Ectodermal cell (in vitro differentiated cells): ENCODE results near the gene MAST3.
A peak's percentile ranks its signal among the peaks of the same experiment; 100 is the strongest.
"Not testable (repeated sequence)": the region's sequence is repeated elsewhere in the genome, so short reads cannot be mapped to it uniquely, and the experiment has no call there.

Experiments
- H3K27ac ChIP-seq: 2 replicates; pipeline ENCODE4 v1.7.0; 2013; ENCODE audit warnings: mild to moderate bottlenecking, low read depth, low read length; ENCODE audit not compliant: insufficient read depth, poor library complexity, severe bottlenecking
- H3K27me3 ChIP-seq: 2 replicates; pipeline ENCODE4 v1.7.0; 2013; ENCODE audit warnings: mild to moderate bottlenecking, low read length; ENCODE audit not compliant: insufficient read depth, control insufficient read depth, poor library complexity, severe bottlenecking
- H3K36me3 ChIP-seq: one replicate; pipeline ENCODE4 v1.7.0; 2013; ENCODE audit warnings: low read length; ENCODE audit not compliant: control insufficient read depth, insufficient read depth
- H3K4me1 ChIP-seq: one replicate; pipeline ENCODE4 v1.7.0; 2013; ENCODE audit warnings: low read length; ENCODE audit not compliant: control insufficient read depth, insufficient read depth
- H3K4me3 ChIP-seq: 2 replicates; pipeline ENCODE4 v1.7.0; 2013; ENCODE audit warnings: low read depth, low read length, control low read depth; ENCODE audit not compliant: insufficient read depth
- H3K9me3 ChIP-seq: 2 replicates; pipeline ENCODE4 v1.7.0; 2013; ENCODE audit warnings: mild to moderate bottlenecking, low read length, moderate library complexity; ENCODE audit not compliant: control insufficient read depth
- WGBS, 2 experiments: methylation state at CpG; one replicate each; pipeline ENCODE4 v1.1.7; 2013; ENCODE audit warnings: missing lambda C conversion rate in 2 of 2; 5-methylcytosine and 5-hydroxymethylcytosine counted together

MAST3 gene

GRCh38 chr19:18157465-18158063, 60.0 kb downstream of the MAST3 start:
- WGBS, 2 experiments: 25 to 26% methylated on average over 18 of the region's 18 CpGs
- Histone ChIP-seq H3K4me1 (peaks cover 20% of the 10 kb centered on the region), H3K4me3 (no peak overlapping the region), H3K27me3 (no peaks in the 10 kb centered on the region), H3K36me3 (peaks cover 10% of the 10 kb centered on the region), H3K27ac (peak overlapping the region; percentile 50), H3K9me3 (no peaks in the 10 kb centered on the region)

DNA sequence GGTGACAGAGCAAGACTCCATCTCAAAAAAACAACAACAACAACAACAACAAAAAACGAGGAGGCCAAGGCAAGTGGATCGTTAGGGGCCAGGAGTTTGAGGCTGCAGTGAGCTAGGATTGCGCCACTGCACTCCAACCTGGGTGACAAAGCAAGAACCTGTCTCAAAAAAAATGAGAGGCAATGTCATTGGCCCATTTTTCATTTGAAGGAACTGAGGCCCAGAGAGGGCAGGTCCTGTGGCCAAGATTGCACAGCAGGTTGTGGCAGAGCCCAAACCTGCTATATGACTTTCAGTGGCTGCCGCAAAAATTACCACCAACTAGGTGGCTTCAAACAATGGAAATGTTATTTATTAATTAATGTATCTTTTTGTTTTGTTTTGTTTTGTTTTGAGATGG, 60.9 kb downstream of the MAST3 start:
- no peak overlapping the region for H3K4me3 ChIP-seq
- H3K9me3 ChIP-seq: no peaks in the 10 kb centered on the region
- H3K27me3 ChIP-seq: no peaks in the 10 kb centered on the region
- H3K4me1 ChIP-seq: peaks cover 20% of the 10 kb centered on the region
- no peak overlapping the region for H3K27ac ChIP-seq
- H3K36me3 ChIP-seq: peaks cover 17% of the 10 kb centered on the region
- 81 to 97% methylated on average over 4 of the region's 4 CpGs for WGBS, 2 experiments

GRCh38 chr19:18159059-18159616, 61.6 kb downstream of the MAST3 start:
- 94% methylated on average over 5 to 6 of the region's 6 CpGs for WGBS, 2 experiments
- not testable (repeated sequence) for H3K27me3 ChIP-seq, H3K9me3 ChIP-seq, H3K27ac ChIP-seq, H3K4me3 ChIP-seq
- Histone ChIP-seq H3K36me3 (peaks cover 21% of the 10 kb centered on the region), H3K4me1 (peaks cover 18% of the 10 kb centered on the region)

DNA sequence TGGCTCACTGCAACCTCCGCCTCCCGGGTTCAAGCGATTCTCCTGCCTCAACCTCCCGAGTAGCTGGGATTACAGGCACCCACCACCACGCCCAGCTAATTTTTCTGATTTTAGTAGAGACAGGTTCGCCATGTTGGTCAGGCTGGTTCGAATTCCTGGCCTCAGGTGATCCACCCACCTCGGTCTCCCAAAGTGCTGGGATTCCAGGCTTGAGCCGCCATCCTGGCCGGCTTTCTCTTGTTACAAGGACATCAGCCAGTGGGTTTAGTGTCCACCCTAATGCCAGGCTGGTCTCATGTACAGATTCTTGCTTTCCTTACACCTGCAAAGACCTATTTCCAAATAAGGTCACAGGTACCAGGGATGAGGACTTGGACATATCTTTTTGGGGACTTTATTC, 62.2 kb downstream of the MAST3 start:
- Histone ChIP-seq H3K9me3 (no peaks in the 10 kb centered on the region), H3K27me3 (no peaks in the 10 kb centered on the region), H3K36me3 (peaks cover 21% of the 10 kb centered on the region), H3K4me1 (peaks cover 14% of the 10 kb centered on the region), H3K4me3 (no peak overlapping the region), H3K27ac (no peak overlapping the region)
- 94 to 95% methylated on average over 10 of the region's 10 CpGs for WGBS, 2 experiments

- Histone ChIP-seq H3K9me3 (no peaks in the 10 kb centered on the region), H3K36me3 (peaks cover 24% of the 10 kb centered on the region), H3K27ac (no peak overlapping the region), H3K4me3 (no peak overlapping the region), H3K27me3 (no peaks in the 10 kb centered on the region), H3K4me1 (peaks cover 14% of the 10 kb centered on the region)
- WGBS, 2 experiments: 93 to 94% methylated on average over 13 of the region's 13 CpGs
These were observed 63.0 kb downstream of the MAST3 start for GRCh38 chr19:18160493-18160970.

DNA sequence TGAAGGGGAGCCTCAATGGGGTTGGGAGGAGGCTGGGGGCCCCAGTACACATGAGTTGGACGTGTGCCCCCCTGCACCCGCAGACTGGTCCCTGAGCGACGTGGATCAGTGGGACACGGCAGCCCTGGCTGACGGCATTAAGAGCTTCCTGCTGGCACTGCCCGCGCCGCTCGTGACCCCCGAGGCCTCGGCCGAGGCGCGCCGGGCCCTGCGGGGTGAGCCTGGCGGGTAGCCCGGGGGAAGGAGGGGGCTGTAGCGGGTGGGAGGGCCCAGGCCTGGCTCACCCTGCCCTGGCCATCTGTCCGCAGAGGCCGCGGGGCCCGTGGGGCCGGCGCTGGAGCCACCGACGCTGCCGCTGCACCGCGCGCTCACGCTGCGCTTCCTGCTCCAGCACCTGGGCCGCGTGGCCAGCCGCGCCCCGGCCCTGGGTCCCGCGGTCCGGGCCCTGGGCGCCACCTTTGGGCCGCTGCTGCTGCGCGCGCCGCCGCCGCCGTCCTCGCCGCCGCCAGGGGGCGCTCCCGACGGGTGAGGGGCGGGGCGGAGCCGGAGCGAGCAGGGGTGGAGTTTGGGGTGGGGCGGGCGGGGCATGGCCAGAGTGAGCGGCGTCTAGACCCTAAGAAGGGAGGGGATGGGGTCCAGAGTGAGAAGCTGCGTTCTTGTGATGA, 63.5 kb downstream of the MAST3 start:
- peaks cover 14% of the 10 kb centered on the region for H3K4me1 ChIP-seq
- 19% methylated on average over 66 of the region's 66 CpGs for WGBS, 2 experiments
- H3K36me3 ChIP-seq: peaks cover 30% of the 10 kb centered on the region
- H3K9me3 ChIP-seq: no peaks in the 10 kb centered on the region
- no peak overlapping the region for H3K27ac ChIP-seq
- no peak overlapping the region for H3K4me3 ChIP-seq
- H3K27me3 ChIP-seq: no peaks in the 10 kb centered on the region

GRCh38 chr19:18161636-18162002, 64.0 kb downstream of the MAST3 start:
- H3K36me3 ChIP-seq: peaks cover 32% of the 10 kb centered on the region
- H3K9me3 ChIP-seq: no peaks in the 10 kb centered on the region
- no peak overlapping the region for H3K4me3 ChIP-seq
- no peak overlapping the region for H3K27ac ChIP-seq
- 77 to 80% methylated on average over 19 of the region's 19 CpGs for WGBS, 2 experiments
- no peaks in the 10 kb centered on the region for H3K27me3 ChIP-seq
- H3K4me1 ChIP-seq: peaks cover 14% of the 10 kb centered on the region

DNA sequence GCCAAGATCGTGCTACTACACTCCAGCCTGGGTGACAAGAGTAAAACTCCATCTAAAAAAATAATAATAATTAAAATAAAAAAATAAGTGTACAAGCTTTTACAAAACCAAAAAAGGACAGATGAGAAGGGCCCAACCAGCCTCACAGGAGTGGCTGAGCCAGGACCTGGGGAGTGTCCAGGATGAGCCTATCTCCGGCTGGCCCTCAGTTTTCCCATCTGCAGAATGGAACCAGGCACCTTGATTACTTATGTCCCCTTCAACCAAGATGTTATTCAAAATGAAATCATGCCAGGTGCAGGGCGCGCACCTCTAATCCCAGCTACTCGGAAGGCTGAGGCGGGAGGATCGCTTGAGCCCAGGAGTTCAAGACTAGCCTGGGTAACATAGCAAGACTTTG, 66.5 kb downstream of the MAST3 start:
- Histone ChIP-seq H3K36me3 (peaks cover 48% of the 10 kb centered on the region), H3K4me1 (peaks cover 5% of the 10 kb centered on the region), H3K27me3 (no peaks in the 10 kb centered on the region), H3K9me3 (no peaks in the 10 kb centered on the region), H3K4me3 (no peak overlapping the region), H3K27ac (no peak overlapping the region)
- 94 to 98% methylated on average over 7 of the region's 7 CpGs for WGBS, 2 experiments

GRCh38 chr19:18165794-18166544, 68.4 kb downstream of the MAST3 start:
- Histone ChIP-seq H3K9me3 (no peaks in the 10 kb centered on the region), H3K27ac (no peak overlapping the region), H3K36me3 (peaks cover 54% of the 10 kb centered on the region), H3K4me3 (no peak overlapping the region), H3K27me3 (no peaks in the 10 kb centered on the region), H3K4me1 (peaks cover 5% of the 10 kb centered on the region)
- 95 to 97% methylated on average over 15 of the region's 15 CpGs for WGBS, 2 experiments

DNA sequence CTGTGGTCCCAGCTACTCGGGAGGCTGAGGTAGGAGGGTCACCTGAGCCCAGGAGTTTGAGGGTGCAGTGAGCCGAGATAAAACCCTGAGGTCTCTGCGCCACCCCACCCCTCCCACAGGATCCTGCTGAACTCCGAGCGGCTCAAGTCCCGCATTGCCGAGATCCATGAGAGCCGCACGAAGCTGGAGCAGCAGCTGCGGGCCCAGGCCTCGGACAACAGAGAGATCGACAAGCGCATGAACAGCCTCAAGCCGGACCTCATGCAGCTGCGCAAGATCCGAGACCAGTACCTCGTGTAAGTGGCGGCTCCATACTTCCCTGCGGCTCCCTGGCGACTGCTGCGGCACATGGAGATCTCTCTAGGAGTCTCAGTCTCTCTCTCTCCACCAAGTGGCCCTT, 69.4 kb downstream of the MAST3 start:
- Histone ChIP-seq H3K9me3 (no peaks in the 10 kb centered on the region), H3K4me3 (no peak overlapping the region), H3K27me3 (no peaks in the 10 kb centered on the region), H3K27ac (no peak overlapping the region), H3K4me1 (no peaks in the 10 kb centered on the region), H3K36me3 (peaks cover 49% of the 10 kb centered on the region)
- WGBS, 2 experiments: 94 to 95% methylated on average over 21 of the region's 21 CpGs
